GM04503 (cell line): Measurements from ENCODE around the gene CERK.

Experiments used
- DNase-seq: peaks from one replicate; pipeline ENCODE4 v3.0.0-alpha.2; 2012; ENCODE audit warnings: low read depth

Gene CERK

GRCh38 chr22:46764779-46765485 is 26.9 kb upstream of the CERK start:
- no peak for DNase-seq

DNA sequence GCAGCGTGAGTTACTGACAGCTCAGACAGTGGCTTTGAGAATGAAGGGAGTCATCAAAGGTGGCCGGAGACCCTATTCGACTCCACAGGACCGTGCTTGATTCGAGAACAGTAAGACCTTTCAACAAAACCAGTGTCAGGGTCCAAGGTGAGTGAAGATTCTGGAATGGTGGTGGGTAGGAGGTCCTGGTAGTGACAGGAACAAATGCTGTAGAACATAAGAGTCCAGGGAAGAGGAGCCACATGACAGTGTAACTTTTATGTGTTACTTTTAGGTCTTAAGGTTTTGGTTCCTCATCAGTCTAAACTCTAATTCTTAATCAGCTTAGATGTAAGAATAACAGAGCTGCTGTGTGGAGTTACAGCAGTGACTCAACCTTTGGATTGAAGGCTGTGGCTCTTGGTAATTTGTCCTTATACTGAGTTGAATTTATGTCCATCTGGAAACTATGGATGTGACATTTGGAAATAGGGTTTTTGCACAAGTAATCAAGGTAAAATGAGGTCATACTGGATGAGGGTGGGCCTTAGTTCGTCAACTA is 26.2 kb upstream of the CERK start:
- no peak for DNase-seq

- no peak for DNase-seq
Observed at GRCh38 chr22:46763051-46763705, 25.1 kb upstream of the CERK start.

GRCh38 chr22:46762238-46763050 is 24.4 kb upstream of the CERK start, which contains the start of gene TBC1D22A:
TSS of gene TBC1D22A (plus strand) at chr22:46762650. CDS start at chr22:46762787, 137 bp downstream.
- DNase-seq: peak; percentile 59

DNA sequence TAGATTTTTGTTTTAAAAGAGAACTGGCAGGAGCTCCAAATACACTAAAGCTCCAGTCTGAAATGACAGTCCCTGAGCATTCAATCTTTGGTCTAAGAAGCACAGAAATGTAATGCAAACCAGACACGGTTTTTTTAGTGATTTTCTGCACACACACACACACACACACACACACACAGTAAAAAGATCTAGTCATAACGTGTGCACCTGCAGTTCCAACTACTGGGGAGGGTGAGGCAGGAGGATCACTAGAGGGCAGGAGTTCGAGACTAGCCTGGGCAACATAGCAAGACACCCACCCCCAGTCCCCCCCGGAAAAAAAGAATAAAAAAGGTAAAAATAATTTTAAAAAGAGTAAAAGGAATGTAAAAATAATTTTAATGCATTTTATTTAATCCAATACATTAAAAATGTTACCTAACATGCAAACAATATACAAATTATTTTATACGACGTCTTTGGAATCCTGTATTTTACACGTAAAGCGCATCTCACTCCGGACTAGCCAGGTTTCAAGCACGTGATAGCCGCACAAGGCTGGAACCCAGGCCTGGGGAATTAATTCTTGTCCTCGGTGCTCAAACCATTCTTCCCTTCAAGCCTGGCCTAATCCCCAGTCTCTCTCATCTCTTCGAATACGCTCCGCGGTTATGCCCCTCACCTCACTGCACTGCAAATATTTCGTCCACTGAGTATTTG is 23.6 kb upstream of the CERK start:
- no peak for DNase-seq

DNA sequence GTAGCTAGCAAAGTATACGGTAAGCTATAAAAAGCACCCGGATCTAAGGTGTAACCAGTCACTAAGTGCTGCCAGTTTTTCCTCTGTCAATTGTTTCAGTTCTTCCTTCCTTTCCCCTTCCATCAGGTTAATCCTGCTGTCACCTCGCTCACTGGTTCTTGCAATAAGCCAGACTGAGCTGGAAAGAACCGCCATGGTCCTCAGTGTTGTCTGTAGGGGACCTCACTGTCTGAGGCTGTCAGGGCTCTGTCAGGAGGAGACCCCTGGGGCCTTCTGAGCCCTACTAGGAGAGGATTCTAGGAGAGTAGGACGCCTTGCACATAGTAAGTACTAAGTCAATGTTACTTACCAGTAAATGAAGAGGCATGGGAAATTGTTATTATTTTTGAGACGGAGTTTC is 23.0 kb upstream of the CERK start:
- no peak for DNase-seq

DNA sequence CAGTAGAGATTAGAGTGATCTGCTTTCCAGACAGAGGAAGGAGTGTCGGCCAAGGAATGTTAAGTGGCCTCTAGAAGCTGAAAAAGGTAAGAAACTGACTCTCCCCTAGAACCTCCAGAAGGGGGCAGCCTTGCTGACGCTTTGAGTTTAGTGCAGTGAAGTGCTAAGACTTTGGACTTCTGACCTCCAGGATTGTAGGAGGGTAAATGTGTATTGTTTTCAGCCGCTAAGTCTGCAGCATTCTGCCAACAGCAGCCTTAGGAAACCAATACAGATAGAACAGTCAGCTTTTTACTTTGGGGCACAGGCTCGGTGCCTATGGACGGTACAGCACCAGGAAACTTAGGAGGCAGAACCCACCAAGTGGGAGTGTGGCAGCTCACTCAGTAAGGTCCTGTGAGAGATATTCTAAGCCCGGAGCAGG is 20.8 kb upstream of the CERK start:
- no peak for DNase-seq

- no peak for DNase-seq
Observed at GRCh38 chr22:46758121-46758520, 20.1 kb upstream of the CERK start.

- no peak for DNase-seq
Observed at GRCh38 chr22:46757104-46757503, 19.1 kb upstream of the CERK start.

DNA sequence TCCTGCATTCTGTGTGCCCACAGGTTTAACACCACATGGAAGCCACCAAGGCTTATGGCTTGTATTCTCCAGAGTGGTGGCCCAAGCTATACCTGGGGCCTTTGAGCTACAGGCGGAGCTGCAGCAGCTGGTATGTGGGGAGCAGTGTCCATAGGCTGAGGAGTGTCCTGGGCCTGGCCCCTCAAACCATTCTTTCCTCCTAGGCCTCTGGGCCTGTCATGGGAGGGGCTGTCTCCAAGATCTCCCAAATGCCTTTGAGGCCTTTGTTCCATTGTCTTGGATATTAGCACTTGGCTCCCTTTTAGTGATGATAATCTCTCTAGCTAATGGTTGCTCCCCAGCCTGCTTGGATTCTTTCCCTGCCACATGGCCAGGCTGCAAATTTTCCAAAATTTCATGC is 18.0 kb upstream of the CERK start:
- no peak for DNase-seq

DNA sequence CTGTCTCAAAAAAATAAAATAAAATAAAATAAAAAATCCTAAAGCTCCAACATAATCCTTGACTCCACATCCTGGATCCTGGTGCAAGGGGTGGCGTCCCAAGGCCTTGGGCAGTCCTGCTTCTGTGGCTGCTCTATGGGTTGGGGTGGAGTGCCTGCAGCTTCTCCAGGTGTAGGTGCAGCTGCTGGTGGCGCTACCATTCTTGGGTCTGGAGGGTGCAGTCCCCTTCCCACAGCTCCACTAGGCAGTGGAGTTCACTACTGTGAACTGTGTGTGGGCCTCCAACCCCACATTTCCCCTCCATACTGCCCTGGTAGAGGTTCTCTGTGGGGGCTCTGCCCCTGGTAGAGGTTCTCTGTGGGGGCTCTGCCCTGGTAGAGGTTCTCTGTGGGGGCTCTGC is 17.5 kb upstream of the CERK start:
- DNase-seq: no peak

DNA sequence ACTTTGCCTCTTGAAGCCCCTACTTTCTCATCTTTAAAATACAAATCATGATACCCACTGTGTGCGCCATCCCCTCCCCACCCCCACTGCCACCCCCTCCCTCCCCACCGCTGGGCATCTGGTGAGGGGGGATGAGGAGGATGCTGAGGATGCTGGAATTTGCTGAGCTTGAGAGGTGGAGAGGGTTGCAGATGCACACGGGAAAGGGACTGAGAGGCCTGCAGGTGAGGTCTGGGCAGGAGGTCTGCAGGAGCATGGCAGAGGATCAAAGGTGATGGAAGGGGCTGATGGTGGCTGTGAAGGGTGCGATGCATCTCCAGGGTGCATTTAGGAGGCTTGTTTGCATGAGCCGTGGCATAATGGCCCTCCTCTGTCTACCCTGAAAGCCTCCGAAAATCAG is 16.8 kb upstream of the CERK start:
- no peak for DNase-seq

DNA sequence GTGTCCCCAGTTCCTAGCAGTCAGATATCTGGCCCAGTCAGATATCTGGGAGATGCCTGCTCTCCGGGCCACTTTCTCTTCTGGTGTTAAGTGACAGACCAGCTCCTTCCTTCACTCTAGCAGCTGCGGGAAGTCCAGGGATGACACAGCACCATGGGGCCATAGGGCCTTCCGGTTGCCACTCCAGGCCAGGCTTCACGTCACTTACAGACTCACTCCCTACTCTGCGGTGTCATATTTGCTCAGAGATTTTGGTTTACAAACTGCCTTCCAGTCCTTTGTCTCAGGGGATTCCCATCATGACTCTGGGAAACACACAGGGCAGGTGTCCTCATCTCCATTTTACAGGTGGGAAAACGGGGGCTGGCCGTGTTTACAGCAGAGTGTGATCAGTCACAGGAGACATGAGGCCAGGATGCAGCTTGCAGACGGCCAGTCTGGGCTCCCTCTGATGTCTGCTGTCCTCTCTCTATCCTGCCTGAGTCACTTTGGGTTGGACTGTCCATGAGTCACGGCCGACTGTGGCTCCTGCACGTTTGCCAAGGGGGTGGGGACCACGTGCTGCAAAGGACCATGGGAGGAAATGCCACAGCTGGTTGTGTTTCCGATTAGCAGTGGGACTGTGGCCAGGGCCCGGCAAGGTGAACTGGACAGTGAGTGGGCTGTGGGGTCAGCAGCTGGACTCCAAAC is 16.2 kb upstream of the CERK start:
- DNase-seq: peak; percentile 92

DNA sequence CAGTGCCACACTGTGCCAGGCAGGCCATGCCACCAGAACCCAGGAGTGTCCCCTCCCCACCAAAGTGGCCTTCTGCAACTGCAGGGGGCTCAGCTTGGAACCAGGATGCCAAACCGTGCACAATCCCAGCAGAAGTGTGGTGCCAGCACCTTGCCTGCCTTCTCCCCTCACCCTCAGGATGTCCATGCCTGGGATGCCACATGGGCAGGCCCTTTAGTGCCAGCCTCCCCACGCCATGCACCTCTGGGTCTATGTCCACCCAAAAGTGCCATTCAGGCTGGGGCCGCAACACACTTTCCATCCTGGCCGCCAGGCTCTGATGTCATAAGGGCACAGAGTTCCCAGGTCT is 15.7 kb upstream of the CERK start:
- no peak for DNase-seq

DNA sequence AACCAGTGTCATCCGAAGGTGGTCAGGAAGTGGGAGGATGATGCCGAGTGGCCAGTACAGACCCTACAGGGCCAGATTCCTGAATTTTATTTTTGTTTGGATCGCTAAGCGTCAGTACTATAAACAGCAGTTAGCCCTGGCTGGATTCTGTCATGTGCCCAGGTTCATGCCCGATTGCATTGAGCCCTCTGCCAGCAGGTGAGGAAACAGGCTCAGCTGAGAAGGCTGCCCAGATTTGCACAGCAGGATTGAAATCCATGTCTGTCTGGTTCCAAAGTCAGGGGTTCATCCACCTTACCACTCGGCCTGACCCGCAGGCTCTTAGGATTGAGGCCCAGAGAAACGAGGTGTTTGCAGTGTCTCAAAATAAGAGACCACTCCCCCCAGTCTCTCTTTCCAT is 15.3 kb upstream of the CERK start:
- no peak for DNase-seq

GRCh38 chr22:46752988-46753310 is 14.9 kb upstream of the CERK start:
- DNase-seq: no peak

DNA sequence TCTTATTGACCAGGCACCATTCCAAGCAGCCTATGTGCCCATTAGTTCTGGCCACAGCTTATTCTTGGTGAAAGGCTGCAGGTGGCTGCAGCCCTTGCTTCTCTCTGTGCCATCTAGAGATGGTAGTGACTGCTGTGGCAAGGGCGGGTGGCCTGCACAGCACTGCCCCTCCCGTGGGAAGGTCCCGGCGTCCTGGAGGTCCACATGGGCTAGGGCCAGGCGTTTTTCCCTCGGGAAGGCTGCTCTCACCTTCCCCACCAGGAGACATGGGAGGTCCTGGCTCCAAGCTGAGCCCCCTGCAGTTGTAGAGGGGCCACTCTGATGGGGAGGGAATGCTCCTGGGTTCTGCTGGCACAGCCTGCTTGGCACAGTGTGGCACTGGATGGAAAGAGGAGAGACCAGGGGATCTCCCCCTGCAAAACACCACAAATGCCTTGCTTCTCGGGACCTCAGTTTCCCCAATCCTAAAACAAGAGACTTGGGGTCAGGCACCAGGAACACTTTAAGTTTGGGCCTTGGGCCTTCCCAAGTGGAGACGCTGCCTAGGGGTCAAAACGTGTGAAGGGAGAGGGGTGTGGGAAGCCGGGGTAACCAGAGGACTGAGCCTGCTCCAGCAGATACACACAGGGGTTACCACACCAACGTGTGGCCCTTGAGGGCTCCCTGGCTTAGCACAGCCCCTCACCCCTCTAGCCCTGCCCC is 14.4 kb upstream of the CERK start:
- DNase-seq: no peak

- DNase-seq: no peak
Observed at GRCh38 chr22:46750863-46751443, 12.9 kb upstream of the CERK start.

- no peak for DNase-seq
Observed at GRCh38 chr22:46750530-46750800, 12.4 kb upstream of the CERK start.

DNA sequence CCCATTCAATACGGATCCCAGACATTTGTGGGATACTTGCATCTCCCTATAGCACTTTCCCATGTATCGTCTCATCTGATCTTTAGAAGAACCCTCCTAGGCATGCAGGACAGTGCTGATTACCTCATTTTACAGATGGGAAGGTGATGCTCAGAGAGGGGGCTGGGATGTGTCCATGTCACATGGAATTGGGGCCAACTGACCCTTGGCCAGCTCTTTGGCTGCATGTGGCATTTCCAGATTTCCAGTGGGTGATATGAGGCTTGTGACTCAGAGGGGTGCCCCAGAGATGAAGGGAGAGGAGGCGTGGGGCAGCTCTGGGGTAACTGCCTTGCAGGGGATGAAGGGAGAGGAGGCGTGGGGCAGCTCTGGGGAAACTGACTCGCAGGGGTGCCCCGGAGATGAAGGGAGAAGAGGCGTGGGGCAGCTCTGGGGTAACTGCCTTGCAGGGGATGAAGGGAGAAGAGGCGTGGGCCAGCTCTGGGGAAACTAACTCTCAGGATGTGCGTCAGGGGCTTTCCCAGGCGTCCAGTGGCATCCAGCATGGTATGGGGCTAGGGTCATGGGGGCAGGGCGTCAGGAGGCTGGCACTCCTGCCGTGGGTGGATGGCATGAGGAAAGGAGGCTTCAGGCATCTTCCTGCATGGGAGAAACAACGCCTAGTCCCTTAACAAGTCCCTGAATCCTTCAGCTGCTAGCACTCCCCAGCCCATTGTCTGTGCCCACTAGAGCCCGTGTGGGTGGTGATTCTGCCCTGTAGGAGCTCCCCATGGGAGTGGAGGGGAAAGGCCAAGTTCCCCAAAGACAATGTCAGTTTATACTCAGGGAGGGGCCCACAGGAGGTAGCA is 11.9 kb upstream of the CERK start:
- DNase-seq: no peak
